ENCODE data around the gene FAM210A. TPM values are rescaled to one million over a fixed set of nuclear protein-coding genes. Genes with fewer than 3 reads are reported as not detected.

The FAM210A gene
- total and polyA plus RNA-seq, 2 experiments from 2014 or later: 17.2 to 17.9 TPM

DNA sequence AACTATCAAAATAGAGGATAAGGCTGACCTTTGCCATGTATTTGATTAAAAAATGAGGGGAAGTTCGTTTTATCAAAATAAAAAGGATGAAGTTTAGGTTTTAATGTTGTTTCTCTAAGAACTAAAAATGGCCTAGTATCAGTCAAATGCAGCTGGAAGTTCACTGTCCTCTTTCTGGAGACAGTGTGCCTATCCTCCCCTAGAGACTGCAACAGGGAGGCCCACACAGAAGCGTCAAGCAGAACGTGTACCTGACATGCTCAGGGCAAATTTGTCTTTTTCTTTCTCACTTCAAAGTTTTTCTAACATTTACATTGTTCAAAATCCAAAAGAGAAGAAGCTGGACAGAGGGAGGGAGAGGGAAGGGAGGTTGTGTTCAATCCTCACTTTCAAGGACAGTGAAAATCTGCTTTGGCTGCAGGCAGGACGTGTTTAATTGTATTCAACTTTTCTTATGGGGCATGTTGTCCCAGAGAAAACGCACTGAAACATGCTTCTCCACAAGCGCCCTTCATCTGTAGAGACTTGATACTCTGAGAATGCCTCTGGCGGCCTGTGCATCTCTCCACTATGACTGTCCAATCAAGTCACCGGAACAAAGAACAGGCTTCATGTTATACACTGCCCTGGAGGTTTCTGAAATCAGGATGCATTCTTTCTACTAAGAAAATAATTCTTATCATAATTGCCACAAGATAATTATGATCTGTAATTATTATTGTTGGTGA lies 65.1 kb downstream of the FAM210A start:
- no peak for ATAC-seq

More for the DNA sequence above, 65.1 kb downstream of the FAM210A start:
- TF ChIP-seq, protein P1, sequence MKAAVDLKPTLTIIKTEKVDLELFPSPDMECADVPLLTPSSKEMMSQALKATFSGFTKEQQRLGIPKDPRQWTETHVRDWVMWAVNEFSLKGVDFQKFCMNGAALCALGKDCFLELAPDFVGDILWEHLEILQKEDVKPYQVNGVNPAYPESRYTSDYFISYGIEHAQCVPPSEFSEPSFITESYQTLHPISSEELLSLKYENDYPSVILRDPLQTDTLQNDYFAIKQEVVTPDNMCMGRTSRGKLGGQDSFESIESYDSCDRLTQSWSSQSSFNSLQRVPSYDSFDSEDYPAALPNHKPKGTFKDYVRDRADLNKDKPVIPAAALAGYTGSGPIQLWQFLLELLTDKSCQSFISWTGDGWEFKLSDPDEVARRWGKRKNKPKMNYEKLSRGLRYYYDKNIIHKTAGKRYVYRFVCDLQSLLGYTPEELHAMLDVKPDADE (IDR thresholded peaks at IDR 0.05): no peak
- no peak for TF ChIP-seq CREB1 (CRISPR knock-in tag; IDR thresholded peaks at IDR 0.05; ENCODE audit: low read depth)
- TF ChIP-seq EZH2 (IDR thresholded peaks at IDR 0.05; ENCODE audit: low read depth, unreplicated experiment): no peak
- no peak for TF ChIP-seq JUNB (IDR thresholded peaks at IDR 0.05; ENCODE audit: unreplicated experiment)
- no peak for TF ChIP-seq POLR2AphosphoS5 (IDR thresholded peaks at IDR 0.05; ENCODE audit: low read depth)
- no peak for TF ChIP-seq ZNF331 (CRISPR knock-in tag; IDR thresholded peaks at IDR 0.05; ENCODE audit: low read depth)
- TF ChIP-seq ZNF114 (CRISPR knock-in tag; IDR thresholded peaks at IDR 0.05): no peak
- TF ChIP-seq, protein P2, sequence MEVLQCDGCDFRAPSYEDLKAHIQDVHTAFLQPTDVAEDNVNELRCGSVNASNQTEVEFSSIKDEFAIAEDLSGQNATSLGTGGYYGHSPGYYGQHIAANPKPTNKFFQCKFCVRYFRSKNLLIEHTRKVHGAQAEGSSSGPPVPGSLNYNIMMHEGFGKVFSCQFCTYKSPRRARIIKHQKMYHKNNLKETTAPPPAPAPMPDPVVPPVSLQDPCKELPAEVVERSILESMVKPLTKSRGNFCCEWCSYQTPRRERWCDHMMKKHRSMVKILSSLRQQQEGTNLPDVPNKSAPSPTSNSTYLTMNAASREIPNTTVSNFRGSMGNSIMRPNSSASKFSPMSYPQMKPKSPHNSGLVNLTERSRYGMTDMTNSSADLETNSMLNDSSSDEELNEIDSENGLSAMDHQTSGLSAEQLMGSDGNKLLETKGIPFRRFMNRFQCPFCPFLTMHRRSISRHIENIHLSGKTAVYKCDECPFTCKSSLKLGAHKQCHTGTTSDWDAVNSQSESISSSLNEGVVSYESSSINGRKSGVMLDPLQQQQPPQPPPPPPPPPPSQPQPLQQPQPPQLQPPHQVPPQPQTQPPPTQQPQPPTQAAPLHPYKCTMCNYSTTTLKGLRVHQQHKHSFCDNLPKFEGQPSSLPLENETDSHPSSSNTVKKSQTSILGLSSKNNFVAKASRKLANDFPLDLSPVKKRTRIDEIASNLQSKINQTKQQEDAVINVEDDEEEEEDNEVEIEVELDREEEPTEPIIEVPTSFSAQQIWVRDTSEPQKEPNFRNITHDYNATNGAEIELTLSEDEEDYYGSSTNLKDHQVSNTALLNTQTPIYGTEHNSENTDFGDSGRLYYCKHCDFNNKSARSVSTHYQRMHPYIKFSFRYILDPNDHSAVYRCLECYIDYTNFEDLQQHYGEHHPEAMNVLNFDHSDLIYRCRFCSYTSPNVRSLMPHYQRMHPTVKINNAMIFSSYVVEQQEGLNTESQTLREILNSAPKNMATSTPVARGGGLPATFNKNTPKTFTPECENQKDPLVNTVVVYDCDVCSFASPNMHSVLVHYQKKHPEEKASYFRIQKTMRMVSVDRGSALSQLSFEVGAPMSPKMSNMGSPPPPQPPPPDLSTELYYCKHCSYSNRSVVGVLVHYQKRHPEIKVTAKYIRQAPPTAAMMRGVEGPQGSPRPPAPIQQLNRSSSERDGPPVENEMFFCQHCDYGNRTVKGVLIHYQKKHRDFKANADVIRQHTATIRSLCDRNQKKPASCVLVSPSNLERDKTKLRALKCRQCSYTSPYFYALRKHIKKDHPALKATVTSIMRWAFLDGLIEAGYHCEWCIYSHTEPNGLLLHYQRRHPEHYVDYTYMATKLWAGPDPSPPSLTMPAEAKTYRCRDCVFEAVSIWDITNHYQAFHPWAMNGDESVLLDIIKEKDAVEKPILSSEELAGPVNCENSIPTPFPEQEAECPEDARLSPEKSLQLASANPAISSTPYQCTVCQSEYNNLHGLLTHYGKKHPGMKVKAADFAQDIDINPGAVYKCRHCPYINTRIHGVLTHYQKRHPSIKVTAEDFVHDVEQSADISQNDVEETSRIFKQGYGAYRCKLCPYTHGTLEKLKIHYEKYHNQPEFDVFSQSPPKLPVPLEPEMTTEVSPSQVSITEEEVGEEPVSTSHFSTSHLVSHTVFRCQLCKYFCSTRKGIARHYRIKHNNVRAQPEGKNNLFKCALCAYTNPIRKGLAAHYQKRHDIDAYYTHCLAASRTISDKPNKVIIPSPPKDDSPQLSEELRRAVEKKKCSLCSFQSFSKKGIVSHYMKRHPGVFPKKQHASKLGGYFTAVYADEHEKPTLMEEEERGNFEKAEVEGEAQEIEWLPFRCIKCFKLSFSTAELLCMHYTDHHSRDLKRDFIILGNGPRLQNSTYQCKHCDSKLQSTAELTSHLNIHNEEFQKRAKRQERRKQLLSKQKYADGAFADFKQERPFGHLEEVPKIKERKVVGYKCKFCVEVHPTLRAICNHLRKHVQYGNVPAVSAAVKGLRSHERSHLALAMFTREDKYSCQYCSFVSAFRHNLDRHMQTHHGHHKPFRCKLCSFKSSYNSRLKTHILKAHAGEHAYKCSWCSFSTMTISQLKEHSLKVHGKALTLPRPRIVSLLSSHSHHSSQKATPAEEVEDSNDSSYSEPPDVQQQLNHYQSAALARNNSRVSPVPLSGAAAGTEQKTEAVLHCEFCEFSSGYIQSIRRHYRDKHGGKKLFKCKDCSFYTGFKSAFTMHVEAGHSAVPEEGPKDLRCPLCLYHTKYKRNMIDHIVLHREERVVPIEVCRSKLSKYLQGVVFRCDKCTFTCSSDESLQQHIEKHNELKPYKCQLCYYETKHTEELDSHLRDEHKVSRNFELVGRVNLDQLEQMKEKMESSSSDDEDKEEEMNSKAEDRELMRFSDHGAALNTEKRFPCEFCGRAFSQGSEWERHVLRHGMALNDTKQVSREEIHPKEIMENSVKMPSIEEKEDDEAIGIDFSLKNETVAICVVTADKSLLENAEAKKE (CRISPR knock-in tag; IDR thresholded peaks at IDR 0.05): no peak
- TF ChIP-seq, protein P3, sequence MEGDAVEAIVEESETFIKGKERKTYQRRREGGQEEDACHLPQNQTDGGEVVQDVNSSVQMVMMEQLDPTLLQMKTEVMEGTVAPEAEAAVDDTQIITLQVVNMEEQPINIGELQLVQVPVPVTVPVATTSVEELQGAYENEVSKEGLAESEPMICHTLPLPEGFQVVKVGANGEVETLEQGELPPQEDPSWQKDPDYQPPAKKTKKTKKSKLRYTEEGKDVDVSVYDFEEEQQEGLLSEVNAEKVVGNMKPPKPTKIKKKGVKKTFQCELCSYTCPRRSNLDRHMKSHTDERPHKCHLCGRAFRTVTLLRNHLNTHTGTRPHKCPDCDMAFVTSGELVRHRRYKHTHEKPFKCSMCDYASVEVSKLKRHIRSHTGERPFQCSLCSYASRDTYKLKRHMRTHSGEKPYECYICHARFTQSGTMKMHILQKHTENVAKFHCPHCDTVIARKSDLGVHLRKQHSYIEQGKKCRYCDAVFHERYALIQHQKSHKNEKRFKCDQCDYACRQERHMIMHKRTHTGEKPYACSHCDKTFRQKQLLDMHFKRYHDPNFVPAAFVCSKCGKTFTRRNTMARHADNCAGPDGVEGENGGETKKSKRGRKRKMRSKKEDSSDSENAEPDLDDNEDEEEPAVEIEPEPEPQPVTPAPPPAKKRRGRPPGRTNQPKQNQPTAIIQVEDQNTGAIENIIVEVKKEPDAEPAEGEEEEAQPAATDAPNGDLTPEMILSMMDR (conservative IDR thresholded peaks at IDR 0.05; ENCODE audit: low read depth in 2 of 2): no peak
- TF ChIP-seq, protein P4, sequence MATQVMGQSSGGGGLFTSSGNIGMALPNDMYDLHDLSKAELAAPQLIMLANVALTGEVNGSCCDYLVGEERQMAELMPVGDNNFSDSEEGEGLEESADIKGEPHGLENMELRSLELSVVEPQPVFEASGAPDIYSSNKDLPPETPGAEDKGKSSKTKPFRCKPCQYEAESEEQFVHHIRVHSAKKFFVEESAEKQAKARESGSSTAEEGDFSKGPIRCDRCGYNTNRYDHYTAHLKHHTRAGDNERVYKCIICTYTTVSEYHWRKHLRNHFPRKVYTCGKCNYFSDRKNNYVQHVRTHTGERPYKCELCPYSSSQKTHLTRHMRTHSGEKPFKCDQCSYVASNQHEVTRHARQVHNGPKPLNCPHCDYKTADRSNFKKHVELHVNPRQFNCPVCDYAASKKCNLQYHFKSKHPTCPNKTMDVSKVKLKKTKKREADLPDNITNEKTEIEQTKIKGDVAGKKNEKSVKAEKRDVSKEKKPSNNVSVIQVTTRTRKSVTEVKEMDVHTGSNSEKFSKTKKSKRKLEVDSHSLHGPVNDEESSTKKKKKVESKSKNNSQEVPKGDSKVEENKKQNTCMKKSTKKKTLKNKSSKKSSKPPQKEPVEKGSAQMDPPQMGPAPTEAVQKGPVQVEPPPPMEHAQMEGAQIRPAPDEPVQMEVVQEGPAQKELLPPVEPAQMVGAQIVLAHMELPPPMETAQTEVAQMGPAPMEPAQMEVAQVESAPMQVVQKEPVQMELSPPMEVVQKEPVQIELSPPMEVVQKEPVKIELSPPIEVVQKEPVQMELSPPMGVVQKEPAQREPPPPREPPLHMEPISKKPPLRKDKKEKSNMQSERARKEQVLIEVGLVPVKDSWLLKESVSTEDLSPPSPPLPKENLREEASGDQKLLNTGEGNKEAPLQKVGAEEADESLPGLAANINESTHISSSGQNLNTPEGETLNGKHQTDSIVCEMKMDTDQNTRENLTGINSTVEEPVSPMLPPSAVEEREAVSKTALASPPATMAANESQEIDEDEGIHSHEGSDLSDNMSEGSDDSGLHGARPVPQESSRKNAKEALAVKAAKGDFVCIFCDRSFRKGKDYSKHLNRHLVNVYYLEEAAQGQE (IDR thresholded peaks at IDR 0.05; ENCODE audit: unreplicated experiment): no peak
- no peak for TF ChIP-seq STAT1 (IDR thresholded peaks at IDR 0.05; ENCODE audit: unreplicated experiment)
- TF ChIP-seq NANOG (IDR thresholded peaks at IDR 0.05; ENCODE audit: borderline replicate concordance): no peak
- no peak for TF ChIP-seq EZH2phosphoT487 (IDR thresholded peaks at IDR 0.05; ENCODE audit: unreplicated experiment)
- no peak overlapping the region for H3K4me3 Mint-ChIP-seq
- no peaks in the 10 kb centered on the region for H3K27me3 ChIP-seq (ENCODE audit: insufficient read depth)
- H3K4me1 ChIP-seq (ENCODE audit: insufficient read depth): no peaks in the 10 kb centered on the region; the same call in none of the 2 replicates
- H3K27ac ChIP-seq (ENCODE audit: low read depth): no peak overlapping the region
- no peak for DNase-seq (ENCODE audit: low spot score)
- H3K36me3 ChIP-seq (ENCODE audit: insufficient read depth): no peaks in the 10 kb centered on the region
- no peak overlapping the region for H3K4me3 ChIP-seq
- H3K4me2 ChIP-seq: no peak overlapping the region
- no peaks in the 10 kb centered on the region for H3K79me2 ChIP-seq (replicated peaks; ENCODE audit: insufficient read depth)
- peak overlapping the region; percentile 40; the same call in 1 of the 2 replicates for H3K27ac Mint-ChIP-seq
- H3K36me3 Mint-ChIP-seq (ENCODE audit: low read depth): no peaks in the 10 kb centered on the region; the same call in 2 of the 3 replicates
- peaks cover 1% of the 10 kb centered on the region for H3K27me3 Mint-ChIP-seq (ENCODE audit: insufficient read depth, low read depth, poor library complexity)
- no peaks in the 10 kb centered on the region for H3K9me2 ChIP-seq (ENCODE audit: insufficient read depth)
- H2AFZ ChIP-seq: no peak overlapping the region
- H3F3A ChIP-seq (replicated peaks; ENCODE audit: low read depth): no peaks in the 10 kb centered on the region
- no peaks in the 10 kb centered on the region for H3K9me3 Mint-ChIP-seq
- H3K4me1 Mint-ChIP-seq: peaks cover 4% of the 10 kb centered on the region; the same call in 2 of the 3 replicates
- no peaks in the 10 kb centered on the region for H4K20me1 ChIP-seq (replicated peaks; ENCODE audit: insufficient read depth)

Measured in GM23338 (cell line).